ENCODE results near the gene ASB12.

DNA sequence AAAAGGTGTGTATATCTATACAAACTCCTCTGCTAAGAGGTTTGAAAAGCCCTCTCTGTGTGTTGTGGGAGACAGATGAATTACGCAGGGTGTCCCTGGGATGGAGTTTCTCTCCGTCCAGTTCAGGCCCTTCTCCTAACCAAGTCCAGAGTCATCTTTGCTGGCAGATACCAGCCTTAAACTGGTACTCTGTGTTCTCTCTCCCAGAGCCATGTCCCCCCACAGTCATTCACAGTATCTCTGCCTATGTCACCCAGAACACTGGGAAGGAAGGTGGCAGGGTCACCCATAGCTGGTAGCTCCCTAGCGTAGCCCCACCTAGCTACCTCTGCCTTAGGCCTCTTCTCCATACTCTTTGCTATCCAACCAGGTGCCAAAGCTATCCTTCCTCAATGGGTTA is 33.8 kb downstream of the ASB12 start:
- TF ChIP-seq TAF1 (IDR thresholded peaks at IDR 0.05; ENCODE audit: borderline replicate concordance, low read depth, low read length) = no peak
- TF ChIP-seq POLR2AphosphoS5 (IDR thresholded peaks at IDR 0.05; ENCODE audit: low read depth, low read length) = no peak

Data from GM12892 (cell line).